H9 (cell line): ENCODE measurements around the gene TRIM2. TPM values are rescaled to one million over a fixed set of nuclear protein-coding genes. Genes with fewer than 3 reads are reported as not detected.

Source experiments
- DNase-seq: peaks from one replicate; pipeline ENCODE4 v3.0.0-alpha.2; 2017
- H2AFZ ChIP-seq: one replicate; pipeline ENCODE4 v1.6.1; 2013; ENCODE audit warnings: mild to moderate bottlenecking, low read length, control low read depth, moderate library complexity
- H2AK5ac ChIP-seq: 2 replicates; pipeline ENCODE4 v1.6.1; 2013; ENCODE audit warnings: low read length, control low read depth, mixed read lengths; ENCODE audit not compliant: insufficient read length
- H2BK120ac ChIP-seq: one replicate; pipeline ENCODE4 v1.6.1; 2013; ENCODE audit warnings: low read depth, mild to moderate bottlenecking, low read length, control low read depth, inconsistent platforms; ENCODE audit not compliant: poor library complexity, severe bottlenecking
- H2BK12ac ChIP-seq: 2 replicates; pipeline ENCODE4 v1.6.1; 2013; ENCODE audit warnings: low read length, control low read depth, mixed read lengths, low read depth; ENCODE audit not compliant: insufficient read length
- H2BK15ac ChIP-seq: 2 replicates; pipeline ENCODE4 v1.6.1; 2013; ENCODE audit warnings: low read depth, low read length, control low read depth
- H2BK20ac ChIP-seq: one replicate; pipeline ENCODE4 v1.6.1; 2013; ENCODE audit warnings: low read depth, mild to moderate bottlenecking, low read length, control low read depth, inconsistent platforms; ENCODE audit not compliant: poor library complexity, severe bottlenecking
- H2BK5ac ChIP-seq: 2 replicates; pipeline ENCODE4 v1.6.1; 2013; ENCODE audit warnings: low read length, control low read depth, mixed read lengths; ENCODE audit not compliant: insufficient read length
- H3K14ac ChIP-seq: 2 replicates; pipeline ENCODE4 v1.6.1; 2013; ENCODE audit warnings: low read length, control low read depth; ENCODE audit not compliant: insufficient read depth
- H3K18ac ChIP-seq: 2 replicates; pipeline ENCODE4 v1.6.1; 2013; ENCODE audit warnings: low read depth, mild to moderate bottlenecking, mixed read lengths, low read length, control low read depth; ENCODE audit not compliant: insufficient read length
- H3K23ac ChIP-seq: 2 replicates; pipeline ENCODE4 v1.6.1; 2013; ENCODE audit warnings: low read length, control low read depth, mixed read lengths, low read depth; ENCODE audit not compliant: insufficient read length
- H3K23me2 ChIP-seq: 2 replicates; pipeline ENCODE4 v1.6.1; 2013; ENCODE audit warnings: low read depth, mild to moderate bottlenecking, mixed read lengths, low read length, control low read depth; ENCODE audit not compliant: insufficient read length, poor library complexity, severe bottlenecking
- H3K27ac ChIP-seq: 2 replicates; pipeline ENCODE4 v1.5.1; 2013; ENCODE audit warnings: low read length, control low read depth, mixed read lengths, low read depth; ENCODE audit not compliant: insufficient read length
- H3K27me3 ChIP-seq: 2 replicates; pipeline ENCODE4 v1.6.1; 2013; ENCODE audit warnings: low read length, control low read depth, inconsistent platforms; ENCODE audit not compliant: insufficient read depth
- H3K4ac ChIP-seq: 2 replicates; pipeline ENCODE4 v1.6.1; 2013; ENCODE audit warnings: low read depth, mild to moderate bottlenecking, control low read depth, inconsistent platforms, low read length, moderate library complexity
- H3K4me1 ChIP-seq: 2 replicates; pipeline ENCODE4 v1.6.1; 2013; ENCODE audit warnings: low read length, control low read depth, inconsistent platforms; ENCODE audit not compliant: insufficient read depth
- H3K4me2 ChIP-seq: 2 replicates; pipeline ENCODE4 v1.6.1; 2013; ENCODE audit warnings: low read length, control low read depth, mixed read lengths; ENCODE audit not compliant: insufficient read length, insufficient read depth
- H3K56ac ChIP-seq: 2 replicates; pipeline ENCODE4 v1.6.1; 2013; ENCODE audit warnings: low read depth, mild to moderate bottlenecking, mixed read lengths, low read length, control low read depth; ENCODE audit not compliant: insufficient read length
- H3K79me1 ChIP-seq: 2 replicates; pipeline ENCODE4 v1.6.1; 2013; ENCODE audit warnings: low read depth, mild to moderate bottlenecking, moderate library complexity, low read length, control low read depth, inconsistent platforms; ENCODE audit not compliant: insufficient read depth, poor library complexity, severe bottlenecking
- H3K79me2 ChIP-seq: 2 replicates; pipeline ENCODE4 v1.6.1; 2013; ENCODE audit warnings: low read length, control low read depth, inconsistent platforms; ENCODE audit not compliant: insufficient read depth
- H3K9ac ChIP-seq: 2 replicates; pipeline ENCODE4 v1.6.1; 2013; ENCODE audit warnings: low read length, control low read depth, mixed read lengths; ENCODE audit not compliant: insufficient read length; ENCODE audit errors: extremely low read depth
- H3K9me3 ChIP-seq: one replicate; pipeline ENCODE4 v1.6.1; 2013; ENCODE audit warnings: low read depth, low read length, inconsistent platforms; ENCODE audit not compliant: control insufficient read depth
- H3T11ph ChIP-seq: one replicate; pipeline ENCODE4 v1.6.1; 2013; ENCODE audit warnings: mild to moderate bottlenecking, low read length, control low read depth, inconsistent platforms
- H4K20me1 ChIP-seq: one replicate; pipeline ENCODE4 v1.6.1; 2013; ENCODE audit not compliant: control insufficient read depth, insufficient read length, insufficient read depth
- H4K5ac ChIP-seq: 2 replicates; pipeline ENCODE4 v1.6.1; 2013; ENCODE audit warnings: low read depth, mild to moderate bottlenecking, mixed read lengths, low read length, control low read depth; ENCODE audit not compliant: insufficient read length
- H4K8ac ChIP-seq: replicated peaks from 2 replicates; pipeline ENCODE4 v1.6.1; 2013; ENCODE audit warnings: low read length, control low read depth, mixed read lengths, low read depth; ENCODE audit not compliant: insufficient read length
- H4K91ac ChIP-seq: 2 replicates; pipeline ENCODE4 v1.6.1; 2013; ENCODE audit warnings: low read depth, mild to moderate bottlenecking, moderate library complexity, mixed read lengths, low read length, control low read depth; ENCODE audit not compliant: insufficient read length
- H3K27ac Mint-ChIP-seq, 3 experiments: 2 replicates in 2 of 3; 3 replicates in 1 of 3; pipeline ENCODE4 v1.8.0; 2020 to 2021; ENCODE audit warnings: mixed read lengths in 3 of 3, mild to moderate bottlenecking in 1 of 3, moderate library complexity in 1 of 3
- H3K27me3 Mint-ChIP-seq: 2 replicates; pipeline ENCODE4 v1.8.0; 2021; ENCODE audit warnings: low read depth, mild to moderate bottlenecking, moderate library complexity, mixed read lengths
- H3K36me3 Mint-ChIP-seq, 3 experiments: 2 replicates in 2 of 3; 3 replicates in 1 of 3; pipeline ENCODE4 v1.8.0; 2020 to 2021; ENCODE audit warnings: low read depth in 3 of 3, mixed read lengths in 3 of 3; ENCODE audit not compliant: insufficient read depth in 1 of 3
- H3K4me1 Mint-ChIP-seq, 2 experiments: 2 replicates each; pipeline ENCODE4 v1.8.0; 2020; ENCODE audit warnings: mixed read lengths in 2 of 2
- H3K4me3 Mint-ChIP-seq, 2 experiments: 2 replicates in 1 of 2; 3 replicates in 1 of 2; pipeline ENCODE4 v1.8.0; 2020 to 2021; ENCODE audit warnings: mild to moderate bottlenecking in 2 of 2, mixed read lengths in 2 of 2, moderate library complexity in 1 of 2
- H3K9me3 Mint-ChIP-seq, 2 experiments: 2 replicates in 1 of 2; 3 replicates in 1 of 2; pipeline ENCODE4 v1.8.0; 2020; ENCODE audit warnings: mild to moderate bottlenecking in 2 of 2, mixed read lengths in 2 of 2, moderate library complexity in 1 of 2
- CTCF ChIP-seq: fragments of 200-600 bp; sonication (generic); conservative IDR thresholded peaks from 3 replicates; pipeline ENCODE4 v1.8.0; 2021; ENCODE audit warnings: antibody characterized with exemption, mild to moderate bottlenecking
- WGBS: extraction: QIAGEN DNeasy Blood & Tissue Kit; methylation state at CpG from one replicate; pipeline ENCODE4 v1.1.7; 2013; ENCODE audit warnings: missing lambda C conversion rate, low lambda C conversion rate, mixed read lengths; ENCODE audit not compliant: insufficient read length; ENCODE audit errors: extremely low coverage; 5-methylcytosine and 5-hydroxymethylcytosine counted together
- total RNA-seq: library from RNA; stranded (reverse); gene quantifications from 2 replicates; pipeline ENCODE4 v1.2.1, GENCODE V29; 2021

The TRIM2 gene
- total RNA-seq, 1 experiment from 2014 or later = 28.9 TPM

GRCh38 chr4:153384160-153384559 is 179.9 kb downstream of the TRIM2 start:
- Histone ChIP-seq H3K4me1 (no peaks in the 10 kb centered on the region), H4K5ac (no peak overlapping the region), H3K27ac (no peak overlapping the region), H2AFZ (no peak overlapping the region), H3K9ac (no peak overlapping the region), H4K8ac (no peak overlapping the region), H3K23me2 (no peaks in the 10 kb centered on the region), H3K9me3 (no peaks in the 10 kb centered on the region), H3K23ac (no peak overlapping the region), H3K79me2 (no peaks in the 10 kb centered on the region), H3K4ac (no peak overlapping the region), H3T11ph (no peak overlapping the region), H4K91ac (no peak overlapping the region), H3K4me2 (no peak overlapping the region), H2AK5ac (no peak overlapping the region), H2BK20ac (no peak overlapping the region), H2BK120ac (no peak overlapping the region), H2BK12ac (no peak overlapping the region), H2BK5ac (no peak overlapping the region), H3K27me3 (no peaks in the 10 kb centered on the region), H2BK15ac (no peak overlapping the region), H3K56ac (no peak overlapping the region), H3K79me1 (no peaks in the 10 kb centered on the region), H3K18ac (no peak overlapping the region), H4K20me1 (no peaks in the 10 kb centered on the region), H3K14ac (no peak overlapping the region)
- peaks cover 0 to 5% of the 10 kb centered on the region in 2 experiments; a peak in 3 of 4 replicates for H3K4me1 Mint-ChIP-seq
- WGBS = no CpG with 5 or more reads among the region's 1 CpG
- TF ChIP-seq CTCF = no peak
- no peaks in the 10 kb centered on the region for H3K27me3 Mint-ChIP-seq
- no peak for DNase-seq
- no peak overlapping the region for H3K4me3 Mint-ChIP-seq
- H3K36me3 Mint-ChIP-seq = peaks cover 4 to 8% (median 7%) of the 10 kb centered on the region in 3 experiments
- no peak overlapping the region for H3K27ac Mint-ChIP-seq
- H3K9me3 Mint-ChIP-seq = no peaks in the 10 kb centered on the region
